ENCODE results near the gene CHRM1. TPM values are rescaled to one million over a fixed set of nuclear protein-coding genes. Genes with fewer than 3 reads are reported as not detected.

CHRM1 gene
- total RNA-seq, 6 experiments from 2014 or later, result not detected

GRCh38 chr11:62959422-62959980, 38.3 kb upstream of the CHRM1 start:
- no CpG with 5 or more reads among the region's 1 CpG for WGBS (ENCODE audit: insufficient coverage, low coverage, low lambda C conversion rate, missing lambda C conversion rate)
- H3K4me3 ChIP-seq, result no peak overlapping the region
- no peaks in the 10 kb centered on the region for H3K36me3 ChIP-seq
- no peaks in the 10 kb centered on the region for H3K4me1 ChIP-seq
- no peak overlapping the region for H3K27ac ChIP-seq
- no peak for ATAC-seq
- TF ChIP-seq CTCF (IDR thresholded peaks at IDR 0.05) (no peak), POLR2A (IDR thresholded peaks at IDR 0.05) (no peak)
- intact Hi-C loops (cut with DNase I), result no loop called here
- H3K27me3 ChIP-seq, result no peaks in the 10 kb centered on the region
- DNase-seq, result no peak
- no peaks in the 10 kb centered on the region for H3K9me3 ChIP-seq

GRCh38 chr11:62958547-62959421, 37.6 kb upstream of the CHRM1 start:
- Histone ChIP-seq H3K27ac (no peak overlapping the region), H3K27me3 (no peaks in the 10 kb centered on the region), H3K36me3 (no peaks in the 10 kb centered on the region), H3K4me3 (no peak overlapping the region), H3K4me1 (no peaks in the 10 kb centered on the region), H3K9me3 (no peaks in the 10 kb centered on the region)
- peak; percentile 17 to 30 (median 20) for ATAC-seq
- WGBS (ENCODE audit: insufficient coverage, low coverage, low lambda C conversion rate, missing lambda C conversion rate), result 36% methylated on average over 11 of the region's 11 CpGs
- intact Hi-C loops (cut with DNase I), result no loop called here
- no peak for DNase-seq
- TF ChIP-seq CTCF (IDR thresholded peaks at IDR 0.05) (no peak), POLR2A (IDR thresholded peaks at IDR 0.05) (no peak)

- intact Hi-C loops (cut with DNase I), result no loop called here
- Histone ChIP-seq H3K27ac (no peak overlapping the region), H3K36me3 (no peaks in the 10 kb centered on the region), H3K9me3 (no peaks in the 10 kb centered on the region), H3K27me3 (no peaks in the 10 kb centered on the region), H3K4me1 (no peaks in the 10 kb centered on the region), H3K4me3 (no peak overlapping the region)
- ATAC-seq (no peak), DNase-seq (no peak)
- TF ChIP-seq CTCF (IDR thresholded peaks at IDR 0.05), result no peak
- TF ChIP-seq POLR2A (IDR thresholded peaks at IDR 0.05), result no peak
- 81% methylated on average over 2 of the region's 2 CpGs for WGBS (ENCODE audit: insufficient coverage, low coverage, low lambda C conversion rate, missing lambda C conversion rate)
Measured at GRCh38 chr11:62957147-62957546, 36.0 kb upstream of the CHRM1 start.

- no peak for DNase-seq
- WGBS (ENCODE audit: insufficient coverage, low coverage, low lambda C conversion rate, missing lambda C conversion rate), result 52% methylated on average over 4 of the region's 5 CpGs
- Histone ChIP-seq H3K4me3 (no peak overlapping the region), H3K27ac (no peak overlapping the region), H3K36me3 (no peaks in the 10 kb centered on the region), H3K9me3 (no peaks in the 10 kb centered on the region), H3K4me1 (no peaks in the 10 kb centered on the region), H3K27me3 (no peaks in the 10 kb centered on the region)
- TF ChIP-seq POLR2A (IDR thresholded peaks at IDR 0.05) (no peak), CTCF (IDR thresholded peaks at IDR 0.05) (no peak)
- no peak for ATAC-seq
- intact Hi-C loops (cut with DNase I), result no loop called here
Measured at GRCh38 chr11:62954478-62954877, 33.3 kb upstream of the CHRM1 start.
